PFSK-1 (cell line): Measurements from ENCODE around the gene CCDC14.

ENCODE experiments used
- FOXP2 ChIP-seq: optimal IDR thresholded peaks from 2 replicates; pipeline ENCODE3; 2011; ENCODE audit warnings: borderline replicate concordance, control low read depth, inconsistent platforms; ENCODE audit not compliant: insufficient read depth; ENCODE audit errors: extremely low read length, extremely low read depth
- POLR2AphosphoS5 ChIP-seq: IDR thresholded peaks from 2 replicates; pipeline ENCODE4 v1.6.1; 2012; ENCODE audit warnings: low read depth, mild to moderate bottlenecking, control low read depth, low read length, moderate library complexity
- SIN3A ChIP-seq: IDR thresholded peaks from 2 replicates; pipeline ENCODE4 v1.6.1; 2012; ENCODE audit warnings: mild to moderate bottlenecking, low read length, moderate library complexity, borderline replicate concordance; ENCODE audit not compliant: insufficient read depth
- TAF1 ChIP-seq: IDR thresholded peaks from 2 replicates; pipeline ENCODE4 v1.6.1; 2012; ENCODE audit warnings: low read length, control low read depth, borderline replicate concordance; ENCODE audit not compliant: insufficient read depth
- TF ChIP-seq, protein P1 (sequence below), 2 experiments: IDR thresholded peaks; 2 replicates each; pipeline versions ENCODE4 v1.6.1 to v1.8.0; 2011 to 2012; ENCODE audit warnings: low read depth in 2 of 2, low read length in 2 of 2, control low read depth in 1 of 2, inconsistent platforms in 1 of 2, mild to moderate bottlenecking in 1 of 2, moderate library complexity in 1 of 2; ENCODE audit not compliant: insufficient read depth in 1 of 2

Gene CCDC14

DNA sequence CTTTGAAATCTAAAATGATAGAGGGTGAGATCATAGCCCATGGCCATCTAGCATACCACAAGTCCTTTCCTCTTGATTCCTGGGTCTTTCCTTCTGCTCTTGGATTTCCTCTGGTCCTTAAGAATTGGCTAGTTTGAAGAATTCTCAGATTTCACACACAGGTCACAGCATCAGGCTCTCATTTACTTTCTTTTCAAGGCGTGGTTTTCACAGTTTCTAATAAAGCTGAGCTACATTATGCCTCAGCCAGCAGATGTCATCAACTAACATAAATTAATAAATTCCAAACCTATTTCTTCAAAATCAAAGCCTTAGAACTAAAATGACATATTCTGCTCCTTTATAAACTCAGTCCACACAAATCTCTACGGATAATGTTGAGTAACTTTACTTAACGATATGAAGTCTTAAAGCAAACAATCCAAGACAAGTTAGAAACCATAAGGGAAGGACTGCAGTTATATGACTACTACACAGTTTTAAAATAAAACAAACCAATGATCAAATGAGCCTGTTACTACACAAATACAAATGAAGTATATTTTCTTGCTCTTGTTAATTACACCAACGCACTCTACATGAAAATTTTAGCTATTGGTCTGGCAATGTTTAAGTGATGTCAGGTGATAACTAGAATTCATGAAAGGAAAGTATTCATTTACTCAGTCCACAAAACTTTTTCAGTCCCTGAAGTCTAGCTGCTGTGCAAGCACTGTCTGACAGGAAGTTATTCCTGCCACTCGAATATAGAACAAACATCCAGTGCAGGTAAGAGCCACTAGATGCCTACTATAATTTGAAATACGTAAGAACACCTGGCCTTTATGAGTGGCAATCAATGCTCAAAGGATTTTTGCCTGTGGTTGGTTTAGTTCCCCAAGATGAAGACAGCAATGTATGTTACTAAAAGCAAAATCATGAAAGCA, 9.2 kb downstream of the CCDC14 start:
- no peak for TF ChIP-seq POLR2AphosphoS5
- TF ChIP-seq, protein P1, sequence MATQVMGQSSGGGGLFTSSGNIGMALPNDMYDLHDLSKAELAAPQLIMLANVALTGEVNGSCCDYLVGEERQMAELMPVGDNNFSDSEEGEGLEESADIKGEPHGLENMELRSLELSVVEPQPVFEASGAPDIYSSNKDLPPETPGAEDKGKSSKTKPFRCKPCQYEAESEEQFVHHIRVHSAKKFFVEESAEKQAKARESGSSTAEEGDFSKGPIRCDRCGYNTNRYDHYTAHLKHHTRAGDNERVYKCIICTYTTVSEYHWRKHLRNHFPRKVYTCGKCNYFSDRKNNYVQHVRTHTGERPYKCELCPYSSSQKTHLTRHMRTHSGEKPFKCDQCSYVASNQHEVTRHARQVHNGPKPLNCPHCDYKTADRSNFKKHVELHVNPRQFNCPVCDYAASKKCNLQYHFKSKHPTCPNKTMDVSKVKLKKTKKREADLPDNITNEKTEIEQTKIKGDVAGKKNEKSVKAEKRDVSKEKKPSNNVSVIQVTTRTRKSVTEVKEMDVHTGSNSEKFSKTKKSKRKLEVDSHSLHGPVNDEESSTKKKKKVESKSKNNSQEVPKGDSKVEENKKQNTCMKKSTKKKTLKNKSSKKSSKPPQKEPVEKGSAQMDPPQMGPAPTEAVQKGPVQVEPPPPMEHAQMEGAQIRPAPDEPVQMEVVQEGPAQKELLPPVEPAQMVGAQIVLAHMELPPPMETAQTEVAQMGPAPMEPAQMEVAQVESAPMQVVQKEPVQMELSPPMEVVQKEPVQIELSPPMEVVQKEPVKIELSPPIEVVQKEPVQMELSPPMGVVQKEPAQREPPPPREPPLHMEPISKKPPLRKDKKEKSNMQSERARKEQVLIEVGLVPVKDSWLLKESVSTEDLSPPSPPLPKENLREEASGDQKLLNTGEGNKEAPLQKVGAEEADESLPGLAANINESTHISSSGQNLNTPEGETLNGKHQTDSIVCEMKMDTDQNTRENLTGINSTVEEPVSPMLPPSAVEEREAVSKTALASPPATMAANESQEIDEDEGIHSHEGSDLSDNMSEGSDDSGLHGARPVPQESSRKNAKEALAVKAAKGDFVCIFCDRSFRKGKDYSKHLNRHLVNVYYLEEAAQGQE (IDR thresholded peaks at IDR 0.05; ENCODE audit: insufficient read depth in 1 of 2, low read depth in 2 of 2, low read length in 2 of 2) = no peak
- TF ChIP-seq SIN3A = no peak
- no peak for TF ChIP-seq FOXP2
- TF ChIP-seq TAF1 = no peak

DNA sequence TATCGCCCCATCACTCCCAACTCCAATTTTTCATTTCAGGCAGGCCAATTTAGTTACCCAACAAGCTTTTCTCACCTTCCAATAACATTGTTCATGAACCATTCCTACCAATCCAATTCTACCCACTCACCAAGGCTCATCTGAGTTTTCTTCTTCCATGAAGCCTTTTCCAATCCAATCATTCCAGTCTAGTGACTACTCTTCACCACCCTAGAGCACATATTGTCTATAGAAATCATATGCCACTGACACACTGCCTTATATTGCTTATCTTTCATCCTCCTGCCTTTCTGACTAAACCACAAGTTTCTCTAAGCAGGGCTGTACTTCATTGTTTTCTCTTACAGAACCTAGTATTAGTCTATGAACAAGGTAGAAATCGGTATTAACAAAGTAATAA, 11.4 kb downstream of the CCDC14 start:
- TF ChIP-seq POLR2AphosphoS5 (no peak), TAF1 (no peak), SIN3A (no peak), FOXP2 (no peak)
- TF ChIP-seq, protein P1 (IDR thresholded peaks at IDR 0.05; ENCODE audit: insufficient read depth in 1 of 2, low read depth in 2 of 2, low read length in 2 of 2) = no peak

DNA sequence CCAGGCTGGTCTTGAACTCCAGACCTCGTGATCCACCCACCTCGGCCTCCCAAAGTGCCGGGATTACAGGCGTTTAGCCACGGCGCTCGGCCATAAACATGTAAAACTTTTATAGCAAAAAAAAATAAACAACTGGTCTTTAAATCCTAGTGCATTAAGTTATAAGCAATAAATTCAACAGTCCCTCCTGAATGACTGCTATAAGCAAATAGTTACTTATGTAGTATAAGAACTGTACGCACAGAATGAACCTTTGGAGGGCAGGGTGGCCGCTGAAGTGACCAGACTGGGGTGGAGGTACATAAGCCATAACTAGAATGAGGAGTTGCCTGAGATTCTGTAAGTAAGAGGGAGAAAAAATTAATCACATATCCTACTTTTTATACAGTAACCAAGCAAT, 12.6 kb downstream of the CCDC14 start:
- TF ChIP-seq, protein P1 (IDR thresholded peaks at IDR 0.05; ENCODE audit: insufficient read depth in 1 of 2, low read depth in 2 of 2, low read length in 2 of 2) = no peak
- TF ChIP-seq FOXP2 (no peak), POLR2AphosphoS5 (no peak), TAF1 (no peak), SIN3A (no peak)

DNA sequence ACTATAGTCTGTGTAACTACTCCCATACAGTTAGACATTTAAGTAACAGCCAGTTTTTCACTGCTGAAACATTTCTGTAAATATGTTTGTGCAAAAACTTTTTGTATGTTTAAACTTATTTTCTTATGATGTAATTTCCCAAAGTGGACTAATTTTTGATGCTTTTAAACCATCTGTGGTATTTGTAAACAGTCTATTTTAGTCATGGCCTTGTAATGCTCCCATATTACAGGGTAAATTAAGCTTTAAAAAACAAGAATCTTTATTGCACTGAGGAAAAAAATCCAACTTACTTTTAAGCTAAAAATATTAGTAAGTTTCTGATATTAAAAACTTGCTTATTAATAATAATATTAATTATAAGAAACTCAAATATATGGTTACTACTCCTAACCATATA, 13.5 kb downstream of the CCDC14 start:
- TF ChIP-seq SIN3A = no peak
- TF ChIP-seq, protein P1 (IDR thresholded peaks at IDR 0.05; ENCODE audit: insufficient read depth in 1 of 2, low read depth in 2 of 2, low read length in 2 of 2) = no peak
- TF ChIP-seq FOXP2 = no peak
- TF ChIP-seq TAF1 = no peak
- TF ChIP-seq POLR2AphosphoS5 = no peak

DNA sequence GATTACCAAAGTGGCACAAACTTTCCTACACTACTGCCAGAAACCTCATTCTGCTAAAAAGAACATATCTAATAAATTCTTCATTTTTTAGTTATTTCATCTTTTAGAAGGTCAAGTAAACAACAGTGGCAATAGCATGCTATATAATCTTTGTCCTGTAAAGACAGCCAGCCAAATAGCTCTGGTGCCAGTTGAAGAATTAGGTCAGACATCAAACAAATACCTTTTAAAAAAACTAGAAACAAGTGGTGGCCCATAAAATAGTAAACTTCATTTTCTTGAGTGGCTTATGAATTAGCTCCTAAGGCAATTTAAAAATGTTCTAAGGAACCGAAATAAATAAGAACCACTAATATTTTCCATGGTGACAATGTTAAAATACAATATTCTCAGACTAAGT, 19.5 kb downstream of the CCDC14 start:
- TF ChIP-seq TAF1 (no peak), FOXP2 (no peak), SIN3A (no peak)
- TF ChIP-seq, protein P1 (IDR thresholded peaks at IDR 0.05; ENCODE audit: insufficient read depth in 1 of 2, low read depth in 2 of 2, low read length in 2 of 2) = no peak
